ENCODE results near the gene RNU5B-1.

Gene RNU5B-1

DNA sequence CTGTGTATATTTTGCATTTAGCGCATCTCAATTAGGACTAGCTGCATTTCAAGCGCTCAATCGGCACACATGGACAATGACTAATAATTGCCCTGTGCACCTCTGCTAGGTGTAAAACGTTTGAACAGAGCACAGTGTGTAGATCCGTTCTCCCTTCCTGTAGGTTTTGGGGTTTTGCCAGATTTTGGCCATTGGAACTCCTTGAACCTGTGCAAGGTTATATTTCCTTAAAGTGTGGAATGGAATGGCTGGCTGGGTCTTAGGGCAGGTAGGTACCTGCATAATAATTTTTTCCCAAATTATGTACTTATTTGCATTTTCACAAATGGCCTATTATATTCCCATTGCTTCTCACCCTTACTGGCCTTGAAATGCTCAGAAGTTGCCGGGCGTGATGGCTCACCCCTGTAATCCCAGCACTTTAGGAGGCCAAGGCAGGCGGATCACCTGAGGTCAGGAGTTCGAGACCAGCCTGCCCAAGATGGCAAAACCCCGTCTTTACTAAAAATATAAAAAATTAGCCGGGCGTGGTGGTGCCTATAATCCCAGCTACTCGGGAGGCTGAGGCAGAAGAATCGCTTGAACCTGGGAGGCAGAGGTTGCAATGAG, 777 bp downstream of the RNU5B-1 start:
- Histone ChIP-seq H3K4me1 (ENCODE audit: insufficient read depth, insufficient read length) (peaks cover 7% of the 10 kb centered on the region), H3K9me3 (ENCODE audit: insufficient read depth, low read length) (peaks cover 16% of the 10 kb centered on the region; the same call in 1 of the 2 replicates), H3K27me3 (ENCODE audit: insufficient read depth, insufficient read length) (no peaks in the 10 kb centered on the region), H3K4me3 (ENCODE audit: insufficient read length, low read depth) (no peak overlapping the region), H3K9ac (ENCODE audit: insufficient read length, low read depth) (peak overlapping the region; percentile 47), H3K36me3 (ENCODE audit: insufficient read depth, insufficient read length, low read length) (no peaks in the 10 kb centered on the region)
- no peak for DNase-seq (ENCODE audit: low read depth, low spot score)
- TF ChIP-seq ZNF274 (IDR thresholded peaks at IDR 0.05; ENCODE audit: low read depth, low read length) (no peak), YY1 (IDR thresholded peaks at IDR 0.05; ENCODE audit: insufficient read depth, insufficient read length) (no peak), SUZ12 (IDR thresholded peaks at IDR 0.05; ENCODE audit: extremely low read depth, insufficient read depth, insufficient read length) (no peak)

DNA sequence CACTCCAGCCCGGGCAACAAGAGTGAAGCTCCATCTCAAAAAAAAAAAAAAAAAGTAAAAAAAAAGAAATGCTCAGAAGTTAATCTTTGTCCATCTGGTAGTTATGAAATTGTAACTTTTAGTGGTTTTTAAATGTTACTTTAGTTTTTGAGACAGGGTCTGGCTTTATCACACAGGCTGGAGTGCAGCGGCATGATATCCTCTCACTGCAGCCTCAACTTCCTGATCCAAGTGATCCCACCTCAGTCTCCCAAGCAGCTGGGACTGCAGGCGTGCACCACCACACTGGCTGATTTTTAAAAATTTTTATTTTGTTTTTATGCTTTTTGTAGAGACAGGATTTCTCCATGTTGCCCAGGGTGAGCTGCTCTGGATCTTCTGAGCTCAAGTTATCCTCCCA, 1.3 kb downstream of the RNU5B-1 start:
- TF ChIP-seq YY1 (IDR thresholded peaks at IDR 0.05; ENCODE audit: insufficient read depth, insufficient read length) (no peak), ZNF274 (IDR thresholded peaks at IDR 0.05; ENCODE audit: low read depth, low read length) (no peak), SUZ12 (IDR thresholded peaks at IDR 0.05; ENCODE audit: extremely low read depth, insufficient read depth, insufficient read length) (no peak)
- H3K4me1 ChIP-seq (ENCODE audit: insufficient read depth, insufficient read length) = peaks cover 7% of the 10 kb centered on the region
- H3K4me3 ChIP-seq (ENCODE audit: insufficient read length, low read depth) = no peak overlapping the region
- DNase-seq (ENCODE audit: low read depth, low spot score) = no peak
- no peak overlapping the region for H3K9ac ChIP-seq (ENCODE audit: insufficient read length, low read depth)
- peaks cover 11% of the 10 kb centered on the region; the same call in 1 of the 2 replicates for H3K9me3 ChIP-seq (ENCODE audit: insufficient read depth, low read length)
- no peaks in the 10 kb centered on the region for H3K36me3 ChIP-seq (ENCODE audit: insufficient read depth, insufficient read length, low read length)
- no peaks in the 10 kb centered on the region for H3K27me3 ChIP-seq (ENCODE audit: insufficient read depth, insufficient read length)

DNA sequence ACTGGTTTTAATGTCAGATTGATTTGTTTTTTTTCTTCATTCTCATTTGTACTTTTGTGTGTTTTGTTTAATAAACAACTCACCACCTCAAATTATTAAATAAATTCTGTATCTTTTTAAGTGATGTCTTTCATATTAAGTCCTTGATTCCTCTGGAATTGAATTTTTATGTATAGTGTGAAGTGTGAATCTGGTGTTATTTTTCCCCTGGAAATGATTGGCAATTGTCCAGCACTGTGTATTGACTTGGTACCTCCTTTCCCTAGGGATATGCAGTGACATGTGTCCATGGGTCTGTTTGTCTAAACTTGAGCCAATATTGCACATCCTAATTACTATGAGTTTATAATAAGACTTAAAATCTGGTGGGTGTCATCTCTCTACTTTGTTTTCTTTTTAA, 2.1 kb downstream of the RNU5B-1 start:
- no peak overlapping the region for H3K9ac ChIP-seq (ENCODE audit: insufficient read length, low read depth)
- H3K36me3 ChIP-seq (ENCODE audit: insufficient read depth, insufficient read length, low read length) = no peaks in the 10 kb centered on the region
- peaks cover 3% of the 10 kb centered on the region; the same call in 1 of the 2 replicates for H3K9me3 ChIP-seq (ENCODE audit: insufficient read depth, low read length)
- TF ChIP-seq SUZ12 (IDR thresholded peaks at IDR 0.05; ENCODE audit: extremely low read depth, insufficient read depth, insufficient read length) (no peak), ZNF274 (IDR thresholded peaks at IDR 0.05; ENCODE audit: low read depth, low read length) (no peak), YY1 (IDR thresholded peaks at IDR 0.05; ENCODE audit: insufficient read depth, insufficient read length) (no peak)
- no peaks in the 10 kb centered on the region for H3K27me3 ChIP-seq (ENCODE audit: insufficient read depth, insufficient read length)
- no peak for DNase-seq (ENCODE audit: low read depth, low spot score)
- no peak overlapping the region for H3K4me3 ChIP-seq (ENCODE audit: insufficient read length, low read depth)
- H3K4me1 ChIP-seq (ENCODE audit: insufficient read depth, insufficient read length) = peaks cover 7% of the 10 kb centered on the region

DNA sequence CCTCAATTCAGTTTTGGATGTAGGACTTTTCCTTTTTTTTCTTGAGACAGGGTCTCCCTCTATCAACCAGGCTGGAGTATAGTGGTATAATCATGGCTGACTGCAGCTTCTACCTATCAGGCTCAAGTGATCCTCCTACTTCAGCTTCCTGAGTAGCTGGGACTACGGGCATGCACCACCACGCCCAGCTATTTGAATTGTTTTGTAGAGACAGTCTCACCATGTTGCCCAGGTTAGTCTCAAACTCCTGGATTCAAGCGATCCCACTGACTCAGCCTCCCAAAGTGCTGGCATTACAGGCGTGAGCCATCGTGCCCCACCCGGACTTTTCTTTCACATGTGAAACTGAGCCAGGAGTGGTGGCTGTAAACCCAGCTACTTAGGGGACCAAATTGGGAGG, 3.5 kb downstream of the RNU5B-1 start:
- Histone ChIP-seq H3K36me3 (ENCODE audit: insufficient read depth, insufficient read length, low read length) (no peaks in the 10 kb centered on the region), H3K9ac (ENCODE audit: insufficient read length, low read depth) (peak overlapping the region; percentile 21), H3K9me3 (ENCODE audit: insufficient read depth, low read length) (no peaks in the 10 kb centered on the region), H3K4me1 (ENCODE audit: insufficient read depth, insufficient read length) (peaks cover 11% of the 10 kb centered on the region), H3K27me3 (ENCODE audit: insufficient read depth, insufficient read length) (no peaks in the 10 kb centered on the region), H3K4me3 (ENCODE audit: insufficient read length, low read depth) (no peak overlapping the region)
- TF ChIP-seq ZNF274 (IDR thresholded peaks at IDR 0.05; ENCODE audit: low read depth, low read length) (no peak), SUZ12 (IDR thresholded peaks at IDR 0.05; ENCODE audit: extremely low read depth, insufficient read depth, insufficient read length) (no peak), YY1 (IDR thresholded peaks at IDR 0.05; ENCODE audit: insufficient read depth, insufficient read length) (no peak)
- no peak for DNase-seq (ENCODE audit: low read depth, low spot score)

DNA sequence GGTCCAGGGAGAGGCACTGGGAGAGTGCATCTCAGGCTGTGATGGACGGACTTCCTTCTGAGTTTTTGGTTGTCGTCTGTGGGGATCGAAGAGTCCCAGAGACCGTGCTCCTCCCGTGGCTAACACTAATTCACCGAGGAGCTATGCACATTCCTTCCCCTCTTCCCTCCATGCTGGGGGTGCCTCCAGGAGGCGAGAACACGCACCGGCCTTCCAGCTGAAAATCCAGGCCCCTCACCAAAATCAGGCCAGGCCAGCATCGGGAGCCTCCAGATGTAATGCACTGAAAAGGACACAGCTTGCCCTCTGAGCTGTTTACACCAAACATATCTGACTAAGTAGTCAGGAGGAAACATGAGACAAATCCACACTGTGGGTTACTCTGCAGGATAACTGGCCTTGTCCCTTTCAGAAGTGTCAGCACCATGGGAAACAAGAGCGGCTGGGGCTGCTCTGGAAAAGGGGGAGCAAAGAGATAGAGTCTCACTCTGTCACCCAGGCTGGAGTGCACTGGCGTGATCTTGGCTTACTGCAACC, 5.5 kb downstream of the RNU5B-1 start:
- Histone ChIP-seq H3K36me3 (ENCODE audit: insufficient read depth, insufficient read length, low read length) (no peaks in the 10 kb centered on the region), H3K4me1 (ENCODE audit: insufficient read depth, insufficient read length) (peaks cover 11% of the 10 kb centered on the region), H3K4me3 (ENCODE audit: insufficient read length, low read depth) (no peak overlapping the region), H3K9ac (ENCODE audit: insufficient read length, low read depth) (peak overlapping the region; percentile 61), H3K9me3 (ENCODE audit: insufficient read depth, low read length) (no peaks in the 10 kb centered on the region), H3K27me3 (ENCODE audit: insufficient read depth, insufficient read length) (no peaks in the 10 kb centered on the region)
- no peak for TF ChIP-seq ZNF274 (IDR thresholded peaks at IDR 0.05; ENCODE audit: low read depth, low read length)
- TF ChIP-seq YY1 (IDR thresholded peaks at IDR 0.05; ENCODE audit: insufficient read depth, insufficient read length) = no peak
- TF ChIP-seq SUZ12 (IDR thresholded peaks at IDR 0.05; ENCODE audit: extremely low read depth, insufficient read depth, insufficient read length) = no peak
- no peak for DNase-seq (ENCODE audit: low read depth, low spot score)

DNA sequence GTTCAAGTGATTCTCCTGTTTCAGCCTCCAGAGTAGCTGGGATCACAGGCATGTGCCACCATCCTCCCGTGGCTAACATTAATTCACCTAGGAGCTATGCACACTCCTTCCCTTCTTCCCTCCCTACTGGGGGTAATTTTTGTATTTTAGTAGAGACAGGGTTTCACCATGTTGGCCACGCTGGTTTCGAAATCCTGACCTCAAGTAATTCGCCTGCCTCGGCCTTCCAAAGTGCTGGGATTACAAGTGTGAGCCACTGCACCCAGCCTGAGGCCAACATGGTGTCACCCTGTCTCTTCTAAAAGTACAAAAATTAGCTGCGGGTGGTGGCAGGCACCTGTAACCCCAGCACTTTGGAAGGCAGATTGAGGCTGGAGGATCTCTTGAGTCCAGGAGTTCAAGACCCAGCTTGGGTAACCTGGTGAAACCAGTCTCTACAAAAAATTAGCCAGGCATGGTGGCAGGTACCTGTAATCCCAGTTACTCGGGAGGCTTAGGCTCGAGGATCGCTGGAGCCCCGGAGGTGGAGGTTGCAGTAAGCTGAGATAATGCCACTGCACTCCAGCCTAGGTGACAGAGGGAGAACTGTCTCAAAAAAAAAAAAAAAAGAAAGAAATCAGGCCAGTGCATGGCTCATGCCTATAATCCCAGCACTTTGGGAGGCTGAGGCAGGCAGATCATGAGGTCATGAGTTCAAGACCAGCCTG, 6.1 kb downstream of the RNU5B-1 start:
- no peak for DNase-seq (ENCODE audit: low read depth, low spot score)
- Histone ChIP-seq H3K9me3 (ENCODE audit: insufficient read depth, low read length) (no peaks in the 10 kb centered on the region), H3K9ac (ENCODE audit: insufficient read length, low read depth) (no peak overlapping the region), H3K36me3 (ENCODE audit: insufficient read depth, insufficient read length, low read length) (no peaks in the 10 kb centered on the region), H3K4me3 (ENCODE audit: insufficient read length, low read depth) (no peak overlapping the region), H3K4me1 (ENCODE audit: insufficient read depth, insufficient read length) (peaks cover 10% of the 10 kb centered on the region), H3K27me3 (ENCODE audit: insufficient read depth, insufficient read length) (no peaks in the 10 kb centered on the region)
- no peak for TF ChIP-seq YY1 (IDR thresholded peaks at IDR 0.05; ENCODE audit: insufficient read depth, insufficient read length)
- TF ChIP-seq SUZ12 (IDR thresholded peaks at IDR 0.05; ENCODE audit: extremely low read depth, insufficient read depth, insufficient read length) = no peak

DNA sequence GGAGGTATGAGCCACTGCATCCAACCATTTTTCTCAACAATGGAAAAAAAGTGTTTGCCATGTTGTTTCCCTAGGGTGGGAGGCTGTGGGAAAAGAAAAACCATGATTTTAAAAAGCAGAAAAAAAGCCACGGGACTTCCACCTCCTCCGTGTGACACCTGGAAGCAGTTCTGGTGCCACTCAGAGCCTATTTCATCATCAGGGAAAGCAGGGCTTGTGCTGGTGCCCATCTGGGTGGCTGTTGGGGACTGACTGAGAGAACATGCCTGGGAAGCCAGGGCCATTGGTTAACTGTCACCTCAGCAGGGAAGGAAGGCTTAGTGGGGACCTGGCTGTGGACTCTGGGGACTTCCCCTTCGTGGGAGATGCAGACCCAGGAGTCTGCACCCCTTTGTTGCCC, 7.3 kb downstream of the RNU5B-1 start:
- Histone ChIP-seq H3K36me3 (ENCODE audit: insufficient read depth, insufficient read length, low read length) (no peaks in the 10 kb centered on the region), H3K4me3 (ENCODE audit: insufficient read length, low read depth) (no peak overlapping the region), H3K4me1 (ENCODE audit: insufficient read depth, insufficient read length) (peaks cover 10% of the 10 kb centered on the region), H3K27me3 (ENCODE audit: insufficient read depth, insufficient read length) (no peaks in the 10 kb centered on the region), H3K9me3 (ENCODE audit: insufficient read depth, low read length) (no peaks in the 10 kb centered on the region), H3K9ac (ENCODE audit: insufficient read length, low read depth) (peak overlapping the region; percentile 66)
- TF ChIP-seq ZNF274 (IDR thresholded peaks at IDR 0.05; ENCODE audit: low read depth, low read length) (no peak), SUZ12 (IDR thresholded peaks at IDR 0.05; ENCODE audit: extremely low read depth, insufficient read depth, insufficient read length) (no peak), YY1 (IDR thresholded peaks at IDR 0.05; ENCODE audit: insufficient read depth, insufficient read length) (no peak)
- no peak for DNase-seq (ENCODE audit: low read depth, low spot score)
